Measurements from ENCODE around the gene BICC1. TPM values are rescaled to one million over a fixed set of nuclear protein-coding genes. Genes with fewer than 3 reads are reported as not detected.

BICC1 gene
- total and polyA plus RNA-seq, 2 of the 4 experiments (the other 2 are of a cell fraction): 5.7 to 42.5 TPM

- Histone ChIP-seq H3K27me3 (ENCODE audit: control insufficient read depth, insufficient read depth, low read length) (no peaks in the 10 kb centered on the region; the same call in 1 of the 2 replicates), H3K9ac (ENCODE audit: low read depth, low read length) (no peak overlapping the region), H2AFZ (replicated peaks; ENCODE audit: low read length, poor library complexity) (no peak overlapping the region), H3K36me3 (ENCODE audit: control insufficient read depth, insufficient read depth, low read length) (no peaks in the 10 kb centered on the region), H3K4me1 (ENCODE audit: control insufficient read depth, insufficient read depth, low read length) (0 out of 2 replicates have a peak, but pooled peaks cover 3% of the 10 kb centered on the region), H2BK20ac (ENCODE audit: low read depth, low read length) (no peak overlapping the region), H3K23ac (ENCODE audit: low read depth, low read length) (no peak overlapping the region), H2BK120ac (ENCODE audit: low read depth, low read length) (no peak overlapping the region), H2AK9ac (replicated peaks; ENCODE audit: low read depth, low read length, poor library complexity) (no peak overlapping the region), H2AK5ac (ENCODE audit: low read depth, low read length) (no peak overlapping the region), H4K5ac (ENCODE audit: low read depth, low read length) (no peak overlapping the region), H4K20me1 (ENCODE audit: insufficient read depth, low read length) (no peaks in the 10 kb centered on the region), H3K4me3 (ENCODE audit: insufficient read depth, low read depth, low read length) (no peak overlapping the region), H2BK15ac (ENCODE audit: low read depth, low read length) (no peak overlapping the region), H4K8ac (ENCODE audit: low read depth in 2 of 2, low read length in 2 of 2) (no peak overlapping the region), H3K4ac (ENCODE audit: low read depth, low read length) (no peak overlapping the region), H3K9me3 (ENCODE audit: control insufficient read depth, insufficient read depth, low read length) (no peaks in the 10 kb centered on the region), H3K56ac (ENCODE audit: extremely low read depth, insufficient read depth, low read length) (no peak overlapping the region), H3K18ac (ENCODE audit: low read depth, low read length) (no peak overlapping the region), H2BK5ac (ENCODE audit: low read depth, low read length, poor library complexity, severe bottlenecking) (no peak overlapping the region), H3K14ac (replicated peaks; ENCODE audit: low read depth, low read length) (no peak overlapping the region), H4K91ac (ENCODE audit: insufficient read depth, low read depth, low read length) (no peak overlapping the region), H3K4me2 (ENCODE audit: low read depth, low read length) (no peak overlapping the region), H3K79me1 (ENCODE audit: low read depth in 1 of 2, low read length in 2 of 2) (no peaks in the 10 kb centered on the region), H3K27ac (ENCODE audit: insufficient read depth, low read length) (no peak overlapping the region), H3K9me1 (ENCODE audit: insufficient read depth, low read length) (no peaks in the 10 kb centered on the region)
- intact Hi-C loops (cut with micrococcal nuclease): no loop called here
- CTCF ChIA-PET: no interaction called here
- dilution Hi-C loops (cut with HindIII; ENCODE audit: low sequenced_read_pairs, unreplicated experiment): no loop called here
- in situ Hi-C loops (cut with MboI; ENCODE audit: low sequenced_read_pairs): no loop called here
- WGBS, 2 experiments (ENCODE audit: extremely low coverage in 2 of 2, insufficient read length in 1 of 2): 100% methylated on average over 1 of the region's 4 CpGs; no CpG with 5 or more reads in 1 of the 2 experiments
- ATAC-seq (ENCODE audit: low read depth) (no peak), DNase-seq (no peak)
- TF ChIP-seq SMC3 (IDR thresholded peaks at IDR 0.05; ENCODE audit: low read depth, low read length) (no peak), CHD1 (IDR thresholded peaks at IDR 0.05; ENCODE audit: low read depth, low read length) (no peak), NFE2L2 (IDR thresholded peaks at IDR 0.05; ENCODE audit: low read depth, low read length) (no peak), RAD21 (IDR thresholded peaks at IDR 0.05; ENCODE audit: low read length) (no peak), FOS (IDR thresholded peaks at IDR 0.05; ENCODE audit: low read depth, low read length) (no peak), MXI1 (IDR thresholded peaks at IDR 0.05; ENCODE audit: borderline replicate concordance, low read depth, low read length) (no peak), RFX5 (IDR thresholded peaks at IDR 0.05; ENCODE audit: low read depth, low read length) (no peak), MAZ (IDR thresholded peaks at IDR 0.05; ENCODE audit: borderline replicate concordance, low read depth, low read length) (no peak), MAFK (IDR thresholded peaks at IDR 0.05; ENCODE audit: low read depth, low read length) (no peak), POLR2A (IDR thresholded peaks at IDR 0.05; ENCODE audit: low read depth, low read length) (no peak), CEBPB (IDR thresholded peaks at IDR 0.05; ENCODE audit: low read depth, low read length) (no peak), BHLHE40 (IDR thresholded peaks at IDR 0.05; ENCODE audit: low read depth, low read length) (no peak), RCOR1 (IDR thresholded peaks at IDR 0.05; ENCODE audit: insufficient replicate concordance, low read length) (no peak), CTCF (conservative IDR thresholded peaks at IDR 0.05; ENCODE audit: low read depth, low read length) (no peak), ELK1 (IDR thresholded peaks at IDR 0.05; ENCODE audit: borderline replicate concordance, low read depth, low read length) (no peak)
- TF ChIP-seq, protein P1, sequence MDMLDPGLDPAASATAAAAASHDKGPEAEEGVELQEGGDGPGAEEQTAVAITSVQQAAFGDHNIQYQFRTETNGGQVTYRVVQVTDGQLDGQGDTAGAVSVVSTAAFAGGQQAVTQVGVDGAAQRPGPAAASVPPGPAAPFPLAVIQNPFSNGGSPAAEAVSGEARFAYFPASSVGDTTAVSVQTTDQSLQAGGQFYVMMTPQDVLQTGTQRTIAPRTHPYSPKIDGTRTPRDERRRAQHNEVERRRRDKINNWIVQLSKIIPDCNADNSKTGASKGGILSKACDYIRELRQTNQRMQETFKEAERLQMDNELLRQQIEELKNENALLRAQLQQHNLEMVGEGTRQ (IDR thresholded peaks at IDR 0.05; ENCODE audit: low read depth, low read length): no peak
- POLR2A ChIA-PET (ENCODE audit: unreplicated experiment): no interaction called here
- no TSS peak for BruUV-seq (replicated peaks)
Measured at GRCh38 chr10:58870070-58870469, 357.4 kb downstream of the BICC1 start.

Measured in IMR-90 (cell line).